ENCODE data around the gene CADM4.

DNA sequence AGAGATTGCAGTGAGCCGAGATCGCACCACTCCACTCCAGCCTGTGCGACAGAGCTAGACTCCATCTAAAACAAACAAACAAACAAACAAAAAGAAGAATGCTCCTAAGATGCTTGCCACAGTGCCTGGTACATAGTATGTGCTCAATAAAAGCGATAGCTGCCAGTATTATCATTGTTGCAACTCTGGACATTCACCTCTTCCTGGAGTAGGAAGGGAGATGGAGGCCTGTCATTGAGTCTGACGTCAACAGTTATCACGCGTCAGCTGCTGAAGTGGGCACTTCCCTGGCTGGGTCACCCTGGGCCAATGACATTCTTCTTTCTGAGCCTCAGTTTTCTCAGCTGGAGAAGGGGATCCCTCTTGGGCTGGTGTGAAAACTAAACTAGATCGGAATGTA is 34.5 kb upstream of the CADM4 start:
- TF ChIP-seq EP300 (IDR thresholded peaks at IDR 0.05; ENCODE audit: borderline replicate concordance) (no peak), FOXM1 (IDR thresholded peaks at IDR 0.05; ENCODE audit: borderline replicate concordance, low read depth) (no peak), RAD21 (IDR thresholded peaks at IDR 0.05; ENCODE audit: low read depth) (no peak), CREB1 (IDR thresholded peaks at IDR 0.05; ENCODE audit: low read depth) (no peak), YY1 (IDR thresholded peaks at IDR 0.05; ENCODE audit: low read depth) (no peak), TAF1 (IDR thresholded peaks at IDR 0.05; ENCODE audit: low read depth) (no peak), ZBTB7A (IDR thresholded peaks at IDR 0.05; ENCODE audit: low read depth) (no peak)
- TF ChIP-seq, protein P1, sequence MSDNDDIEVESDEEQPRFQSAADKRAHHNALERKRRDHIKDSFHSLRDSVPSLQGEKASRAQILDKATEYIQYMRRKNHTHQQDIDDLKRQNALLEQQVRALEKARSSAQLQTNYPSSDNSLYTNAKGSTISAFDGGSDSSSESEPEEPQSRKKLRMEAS (IDR thresholded peaks at IDR 0.05): no peak
- TF ChIP-seq, protein P2, sequence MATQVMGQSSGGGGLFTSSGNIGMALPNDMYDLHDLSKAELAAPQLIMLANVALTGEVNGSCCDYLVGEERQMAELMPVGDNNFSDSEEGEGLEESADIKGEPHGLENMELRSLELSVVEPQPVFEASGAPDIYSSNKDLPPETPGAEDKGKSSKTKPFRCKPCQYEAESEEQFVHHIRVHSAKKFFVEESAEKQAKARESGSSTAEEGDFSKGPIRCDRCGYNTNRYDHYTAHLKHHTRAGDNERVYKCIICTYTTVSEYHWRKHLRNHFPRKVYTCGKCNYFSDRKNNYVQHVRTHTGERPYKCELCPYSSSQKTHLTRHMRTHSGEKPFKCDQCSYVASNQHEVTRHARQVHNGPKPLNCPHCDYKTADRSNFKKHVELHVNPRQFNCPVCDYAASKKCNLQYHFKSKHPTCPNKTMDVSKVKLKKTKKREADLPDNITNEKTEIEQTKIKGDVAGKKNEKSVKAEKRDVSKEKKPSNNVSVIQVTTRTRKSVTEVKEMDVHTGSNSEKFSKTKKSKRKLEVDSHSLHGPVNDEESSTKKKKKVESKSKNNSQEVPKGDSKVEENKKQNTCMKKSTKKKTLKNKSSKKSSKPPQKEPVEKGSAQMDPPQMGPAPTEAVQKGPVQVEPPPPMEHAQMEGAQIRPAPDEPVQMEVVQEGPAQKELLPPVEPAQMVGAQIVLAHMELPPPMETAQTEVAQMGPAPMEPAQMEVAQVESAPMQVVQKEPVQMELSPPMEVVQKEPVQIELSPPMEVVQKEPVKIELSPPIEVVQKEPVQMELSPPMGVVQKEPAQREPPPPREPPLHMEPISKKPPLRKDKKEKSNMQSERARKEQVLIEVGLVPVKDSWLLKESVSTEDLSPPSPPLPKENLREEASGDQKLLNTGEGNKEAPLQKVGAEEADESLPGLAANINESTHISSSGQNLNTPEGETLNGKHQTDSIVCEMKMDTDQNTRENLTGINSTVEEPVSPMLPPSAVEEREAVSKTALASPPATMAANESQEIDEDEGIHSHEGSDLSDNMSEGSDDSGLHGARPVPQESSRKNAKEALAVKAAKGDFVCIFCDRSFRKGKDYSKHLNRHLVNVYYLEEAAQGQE (IDR thresholded peaks at IDR 0.05; ENCODE audit: low read depth): no peak
